SU-DHL-6 (cell line): ENCODE data around the gene TLE1.

Experiments
- H2AFZ ChIP-seq: fragments of 200-600 bp; sonication (generic); 2 replicates; pipeline ENCODE4 v1.6.1; 2014; ENCODE audit warnings: low read depth, mild to moderate bottlenecking, moderate library complexity, mixed read lengths, antibody characterized with exemption, low read length; ENCODE audit not compliant: severe bottlenecking
- H3F3A ChIP-seq: fragments of 200-600 bp; shearing (Covaris generic); 2 replicates; pipeline ENCODE4 v1.6.0; 2016; ENCODE audit warnings: antibody characterized with exemption, mild to moderate bottlenecking; ENCODE audit not compliant: insufficient read depth
- H3K27ac ChIP-seq: fragments of 200-600 bp; sonication (generic); 2 replicates; pipeline ENCODE4 v1.5.1; 2016; ENCODE audit warnings: low read depth, mild to moderate bottlenecking, low read length, moderate library complexity, mixed read lengths
- H3K27me3 ChIP-seq: fragments of 200-600 bp; sonication (generic), shearing (Covaris generic); 2 replicates; pipeline ENCODE4 v1.6.0; 2014; ENCODE audit warnings: mild to moderate bottlenecking, low read length
- H3K36me3 ChIP-seq: fragments of 200-600 bp; sonication (generic); 2 replicates; pipeline ENCODE4 v1.6.1; 2014; ENCODE audit warnings: mild to moderate bottlenecking, low read length, mixed read lengths
- H3K4me2 ChIP-seq: fragments of 300-600, 200-600 bp; shearing (Covaris generic), sonication (generic); 2 replicates; pipeline ENCODE4 v1.6.0; 2014; ENCODE audit warnings: low read length, low read depth, mild to moderate bottlenecking; ENCODE audit not compliant: poor library complexity, severe bottlenecking
- H3K4me3 ChIP-seq: fragments of 200-600 bp; sonication (generic); 2 replicates; pipeline ENCODE4 v1.5.1; 2014; ENCODE audit warnings: antibody characterized with exemption, low read length, mild to moderate bottlenecking, mixed read lengths; ENCODE audit not compliant: insufficient read depth, poor library complexity, severe bottlenecking
- H3K79me2 ChIP-seq: fragments of 200-600 bp; sonication (generic); 2 replicates; pipeline ENCODE4 v1.6.1; 2014; ENCODE audit warnings: mild to moderate bottlenecking, low read length, moderate library complexity; ENCODE audit not compliant: insufficient read depth
- H3K9ac ChIP-seq: fragments of 200-600 bp; sonication (generic); 2 replicates; pipeline ENCODE4 v1.7.0; 2014; ENCODE audit warnings: mild to moderate bottlenecking, low read length
- H3K9me2 ChIP-seq: fragments of 200-600 bp; sonication (generic); replicated peaks from 2 replicates; pipeline ENCODE4 v1.6.1; 2014; ENCODE audit warnings: low read length; ENCODE audit not compliant: insufficient read depth
- H3K9me3 ChIP-seq: fragments of 200-600 bp; sonication (generic); 2 replicates; pipeline ENCODE4 v1.6.1; 2014; ENCODE audit warnings: low read length, mixed read lengths; ENCODE audit not compliant: insufficient read depth
- H4K20me1 ChIP-seq: fragments of 200-600 bp; sonication (generic); 2 replicates; pipeline ENCODE4 v1.6.1; 2014; ENCODE audit warnings: low read depth, mild to moderate bottlenecking, antibody characterized with exemption, low read length, moderate library complexity, mixed read lengths
- EZH2phosphoT487 ChIP-seq: fragments of 200-600 bp; sonication (generic), shearing (Covaris generic); conservative IDR thresholded peaks from 2 replicates; pipeline ENCODE4 v1.6.1; 2018; ENCODE audit warnings: mild to moderate bottlenecking, antibody characterized with exemption, low read length, moderate library complexity, mixed read lengths
- TF ChIP-seq, protein P1 (sequence below): fragments of 200-600 bp; sonication (generic); IDR thresholded peaks from one replicate; pipeline ENCODE4 v1.5.1; 2017; ENCODE audit warnings: antibody characterized with exemption, mild to moderate bottlenecking, low read length, moderate library complexity; ENCODE audit not compliant: insufficient read depth, poor library complexity, severe bottlenecking

TLE1 gene

GRCh38 chr9:81600631-81601030 lies 88.7 kb downstream of the TLE1 start:
- Histone ChIP-seq H3K9me2 (no peaks in the 10 kb centered on the region), H3K79me2 (no peaks in the 10 kb centered on the region), H3K4me3 (no peak overlapping the region), H3K9me3 (no peaks in the 10 kb centered on the region), H4K20me1 (no peaks in the 10 kb centered on the region), H2AFZ (no peak overlapping the region), H3K36me3 (no peaks in the 10 kb centered on the region), H3K9ac (no peak overlapping the region), H3K4me2 (no peak overlapping the region), H3K27me3 (no peaks in the 10 kb centered on the region), H3K27ac (no peak overlapping the region), H3F3A (no peaks in the 10 kb centered on the region)
- TF ChIP-seq EZH2phosphoT487, result no peak
- TF ChIP-seq, protein P1, sequence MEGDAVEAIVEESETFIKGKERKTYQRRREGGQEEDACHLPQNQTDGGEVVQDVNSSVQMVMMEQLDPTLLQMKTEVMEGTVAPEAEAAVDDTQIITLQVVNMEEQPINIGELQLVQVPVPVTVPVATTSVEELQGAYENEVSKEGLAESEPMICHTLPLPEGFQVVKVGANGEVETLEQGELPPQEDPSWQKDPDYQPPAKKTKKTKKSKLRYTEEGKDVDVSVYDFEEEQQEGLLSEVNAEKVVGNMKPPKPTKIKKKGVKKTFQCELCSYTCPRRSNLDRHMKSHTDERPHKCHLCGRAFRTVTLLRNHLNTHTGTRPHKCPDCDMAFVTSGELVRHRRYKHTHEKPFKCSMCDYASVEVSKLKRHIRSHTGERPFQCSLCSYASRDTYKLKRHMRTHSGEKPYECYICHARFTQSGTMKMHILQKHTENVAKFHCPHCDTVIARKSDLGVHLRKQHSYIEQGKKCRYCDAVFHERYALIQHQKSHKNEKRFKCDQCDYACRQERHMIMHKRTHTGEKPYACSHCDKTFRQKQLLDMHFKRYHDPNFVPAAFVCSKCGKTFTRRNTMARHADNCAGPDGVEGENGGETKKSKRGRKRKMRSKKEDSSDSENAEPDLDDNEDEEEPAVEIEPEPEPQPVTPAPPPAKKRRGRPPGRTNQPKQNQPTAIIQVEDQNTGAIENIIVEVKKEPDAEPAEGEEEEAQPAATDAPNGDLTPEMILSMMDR, result no peak

- no peak overlapping the region for H2AFZ ChIP-seq
- H3K4me2 ChIP-seq, result no peak overlapping the region
- H3K79me2 ChIP-seq, result no peaks in the 10 kb centered on the region
- no peak overlapping the region for H3K27ac ChIP-seq
- H4K20me1 ChIP-seq, result no peaks in the 10 kb centered on the region
- no peaks in the 10 kb centered on the region for H3F3A ChIP-seq
- H3K4me3 ChIP-seq, result no peak overlapping the region
- H3K9me2 ChIP-seq, result no peaks in the 10 kb centered on the region
- no peaks in the 10 kb centered on the region for H3K9me3 ChIP-seq
- H3K36me3 ChIP-seq, result no peaks in the 10 kb centered on the region
- TF ChIP-seq, protein P1, result no peak
- TF ChIP-seq EZH2phosphoT487, result no peak
- no peaks in the 10 kb centered on the region for H3K27me3 ChIP-seq
- no peak overlapping the region for H3K9ac ChIP-seq
These were observed 89.5 kb downstream of the TLE1 start for GRCh38 chr9:81599837-81600236.

GRCh38 chr9:81598811-81599210 lies 90.5 kb downstream of the TLE1 start:
- H3K36me3 ChIP-seq, result no peaks in the 10 kb centered on the region

More at GRCh38 chr9:81598811-81599210, 90.5 kb downstream of the TLE1 start:
- no peaks in the 10 kb centered on the region for H3F3A ChIP-seq
- no peak for TF ChIP-seq EZH2phosphoT487
- TF ChIP-seq, protein P1, result no peak
- no peaks in the 10 kb centered on the region for H3K79me2 ChIP-seq
- H3K9me2 ChIP-seq, result no peaks in the 10 kb centered on the region
- H3K27ac ChIP-seq, result no peak overlapping the region
- no peak overlapping the region for H3K9ac ChIP-seq
- no peak overlapping the region for H3K4me2 ChIP-seq
- H3K4me3 ChIP-seq, result no peak overlapping the region
- no peaks in the 10 kb centered on the region for H3K9me3 ChIP-seq
- no peak overlapping the region for H2AFZ ChIP-seq
- H4K20me1 ChIP-seq, result no peaks in the 10 kb centered on the region
- H3K27me3 ChIP-seq, result no peaks in the 10 kb centered on the region
